ENCODE results near the gene PCMT1. TPM values are rescaled to one million over a fixed set of nuclear protein-coding genes. Genes with fewer than 3 reads are reported as not detected.

PCMT1 gene
- total and polyA plus RNA-seq, 9 of the 15 experiments (the other 6 are each of a cell fraction or from before 2014, with no cell fraction given) = 217 to 541 (median 327) TPM

DNA sequence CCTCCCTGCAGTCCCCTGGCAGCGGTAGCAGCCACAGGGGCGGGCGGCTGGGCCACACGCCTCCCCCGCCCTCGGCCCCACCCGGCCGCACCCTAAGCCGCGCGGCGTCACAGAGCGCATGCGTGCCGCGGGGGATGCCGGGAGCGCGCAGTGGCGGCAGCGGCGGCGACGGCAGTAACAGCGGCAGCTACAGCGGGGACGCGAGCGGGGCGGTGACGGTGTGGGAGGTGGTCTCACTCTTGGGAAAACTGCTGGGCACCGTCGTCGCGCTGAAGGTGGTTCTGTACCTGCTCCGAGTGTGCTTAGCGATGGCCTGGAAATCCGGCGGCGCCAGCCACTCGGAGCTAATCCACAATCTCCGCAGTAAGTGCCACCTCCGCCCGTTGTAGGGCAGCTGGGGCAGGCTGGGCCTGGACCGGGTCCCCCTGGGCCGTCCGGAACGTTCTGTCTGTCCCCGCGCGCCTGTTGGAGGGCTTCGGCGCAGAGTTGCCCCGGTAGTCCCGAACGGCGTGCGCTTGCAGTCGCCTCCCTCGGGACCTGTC lies at the start of gene PCMT1 (continued):
- no peak for TF ChIP-seq ILK (tag; IDR thresholded peaks at IDR 0.05; ENCODE audit: borderline replicate concordance, low read depth)
- peak; percentile 53; the same call in 1 of the 2 replicates for TF ChIP-seq CBX1 (IDR thresholded peaks at IDR 0.05; ENCODE audit: low read depth)
- TF ChIP-seq ZNF79 (CRISPR knock-in tag; IDR thresholded peaks at IDR 0.05; ENCODE audit: low read depth) = no peak
- no peak for TF ChIP-seq RBM17 (IDR thresholded peaks at IDR 0.05; ENCODE audit: borderline replicate concordance, low read depth, low read length)
- TF ChIP-seq HDAC8 (tag; IDR thresholded peaks at IDR 0.05) = no peak
- TF ChIP-seq BRCA1 (IDR thresholded peaks at IDR 0.05) = no peak
- TF ChIP-seq BRCA1 (CRISPR knock-in tag; IDR thresholded peaks at IDR 0.05) = no peak
- TF ChIP-seq ZNF324 (CRISPR knock-in tag; IDR thresholded peaks at IDR 0.05) = no peak
- TF ChIP-seq MBD1 (CRISPR knock-in tag; IDR thresholded peaks at IDR 0.05) = no peak
- TF ChIP-seq ZNF507 (tag; conservative IDR thresholded peaks at IDR 0.05) = no peak
- peak; percentile 71 for TF ChIP-seq FIP1L1 (IDR thresholded peaks at IDR 0.05; ENCODE audit: low read depth, low read length, poor library complexity, severe bottlenecking)
- TF ChIP-seq WHSC1 (IDR thresholded peaks at IDR 0.05; ENCODE audit: low read length) = no peak
- peak; percentile 61; the same call in 1 of the 2 replicates for TF ChIP-seq SMAD4 (CRISPR knock-in tag; conservative IDR thresholded peaks at IDR 0.05)
- no peak; the same call in 1 of the 2 replicates for TF ChIP-seq GABPA (tag; conservative IDR thresholded peaks at IDR 0.05; ENCODE audit: low read depth)
- TF ChIP-seq TBP (optimal IDR thresholded peaks at IDR 0.05; ENCODE audit: low read depth, low read length) = peak; percentile 46
- no peak for TF ChIP-seq GATA2 (CRISPR knock-in tag; IDR thresholded peaks at IDR 0.05)
- peak; percentile 56; the same call in 1 of the 2 replicates for TF ChIP-seq EGR1 (conservative IDR thresholded peaks at IDR 0.05)
- TF ChIP-seq GATAD2A (IDR thresholded peaks at IDR 0.05) = 0 out of 2 replicates have a peak, but pooled peaks have one; percentile 2
- TF ChIP-seq ETS2 (tag; IDR thresholded peaks at IDR 0.05; ENCODE audit: borderline replicate concordance, poor library complexity, severe bottlenecking) = no peak
- no peak for TF ChIP-seq MEF2D (tag; conservative IDR thresholded peaks at IDR 0.05; ENCODE audit: low read depth)
- TF ChIP-seq TAF9B (IDR thresholded peaks at IDR 0.05; ENCODE audit: partially characterized antibody) = peak; percentile 70
- TF ChIP-seq BRD4 (IDR thresholded peaks at IDR 0.05) = 0 out of 2 replicates have a peak, but pooled peaks have one; percentile 3
- TF ChIP-seq, protein P1, sequence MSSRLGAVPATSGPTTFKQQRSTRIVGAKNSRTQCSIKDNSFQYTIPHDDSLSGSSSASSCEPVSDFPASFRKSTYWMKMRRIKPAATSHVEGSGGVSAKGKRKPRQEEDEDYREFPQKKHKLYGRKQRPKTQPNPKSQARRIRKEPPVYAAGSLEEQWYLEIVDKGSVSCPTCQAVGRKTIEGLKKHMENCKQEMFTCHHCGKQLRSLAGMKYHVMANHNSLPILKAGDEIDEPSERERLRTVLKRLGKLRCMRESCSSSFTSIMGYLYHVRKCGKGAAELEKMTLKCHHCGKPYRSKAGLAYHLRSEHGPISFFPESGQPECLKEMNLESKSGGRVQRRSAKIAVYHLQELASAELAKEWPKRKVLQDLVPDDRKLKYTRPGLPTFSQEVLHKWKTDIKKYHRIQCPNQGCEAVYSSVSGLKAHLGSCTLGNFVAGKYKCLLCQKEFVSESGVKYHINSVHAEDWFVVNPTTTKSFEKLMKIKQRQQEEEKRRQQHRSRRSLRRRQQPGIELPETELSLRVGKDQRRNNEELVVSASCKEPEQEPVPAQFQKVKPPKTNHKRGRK (tag; IDR thresholded peaks at IDR 0.05) = no peak
- TF ChIP-seq CHAMP1 (IDR thresholded peaks at IDR 0.05) = no peak
